HG03439 (cell line): ENCODE data around the gene SYNGR3.
"Not testable (repeated sequence)": the region's sequence is repeated elsewhere in the genome, so short reads cannot be mapped to it uniquely, and the experiment has no call there.

Experiments used
- ATAC-seq: cut with Tn5 transposase; IDR thresholded peaks from one replicate; pipeline ENCODE4 v1.9.1; 2021; ENCODE audit warnings: mild to moderate bottlenecking, moderate library complexity; ENCODE audit not compliant: unreplicated experiment

The SYNGR3 gene

DNA sequence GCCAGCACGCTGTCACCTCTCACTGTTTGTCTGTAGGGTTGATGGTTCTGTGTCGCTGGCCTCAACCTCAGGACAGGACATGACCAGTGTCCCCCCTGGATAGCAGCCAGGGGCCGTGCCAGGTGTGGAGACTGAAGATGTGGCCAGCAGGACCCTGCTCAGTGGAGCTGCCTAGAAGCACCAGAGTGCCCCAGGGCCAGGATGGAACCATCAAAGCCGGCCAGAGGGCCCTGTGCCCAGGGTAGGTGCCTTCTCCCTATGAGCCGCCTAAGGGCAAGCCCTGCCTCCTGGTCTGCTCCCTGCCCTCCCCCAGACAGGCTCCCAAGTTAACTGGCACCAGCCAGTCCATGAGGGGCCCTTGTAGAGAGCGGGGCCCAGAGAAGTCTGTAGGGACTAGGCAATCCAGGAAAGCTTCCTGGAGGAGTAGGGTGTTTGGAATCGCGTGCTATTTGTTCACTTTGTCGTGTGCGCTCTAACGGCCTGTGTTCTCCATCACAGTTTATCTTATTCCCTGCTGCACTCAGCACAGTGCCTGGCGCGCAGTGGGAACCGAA, 31.0 kb upstream of the SYNGR3 start:
- peak; percentile 2 for ATAC-seq

DNA sequence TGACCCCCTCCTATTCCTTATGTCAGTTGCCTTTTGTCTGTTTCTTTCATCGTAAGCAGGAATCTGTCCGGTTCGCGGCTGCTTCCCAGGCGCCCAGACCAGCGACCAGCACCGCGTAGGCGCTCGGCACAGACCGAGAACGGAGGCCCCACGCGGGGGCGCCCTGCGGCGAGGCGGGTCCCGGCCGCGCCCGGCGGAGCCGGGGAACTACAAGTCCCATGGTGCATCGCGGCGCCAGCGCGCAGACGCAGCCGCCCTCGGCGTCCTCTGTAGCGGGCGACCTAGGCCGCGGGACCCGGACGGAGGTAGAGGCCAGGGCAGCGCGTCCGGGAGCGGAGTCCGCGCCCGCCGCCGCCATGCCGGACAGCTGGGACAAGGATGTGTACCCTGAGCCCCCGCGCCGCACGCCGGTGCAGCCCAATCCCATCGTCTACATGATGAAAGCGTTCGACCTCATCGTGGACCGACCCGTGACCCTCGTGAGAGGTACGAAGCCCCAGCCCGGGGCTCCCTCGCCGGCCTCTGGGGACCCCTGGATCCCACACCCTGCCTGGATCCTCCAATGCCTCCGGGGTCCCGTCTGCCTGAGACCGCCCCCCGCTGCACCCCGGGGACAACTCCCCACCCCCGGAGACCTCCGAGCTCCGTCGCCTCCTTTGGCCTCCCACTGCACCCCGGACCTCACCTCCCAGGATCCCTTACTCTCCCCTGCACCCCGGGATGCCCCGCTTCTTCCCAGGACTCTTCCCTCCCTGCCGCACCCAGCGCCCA, 30.3 kb upstream of the SYNGR3 start, which contains the start of gene NDUFB10:
Gene NDUFB10, plus strand, starts transcription at position 270 of the 771 bp plus-strand sequence. Its CDS starts 87 bp downstream, at position 357.
- peak; percentile 54 for ATAC-seq

DNA sequence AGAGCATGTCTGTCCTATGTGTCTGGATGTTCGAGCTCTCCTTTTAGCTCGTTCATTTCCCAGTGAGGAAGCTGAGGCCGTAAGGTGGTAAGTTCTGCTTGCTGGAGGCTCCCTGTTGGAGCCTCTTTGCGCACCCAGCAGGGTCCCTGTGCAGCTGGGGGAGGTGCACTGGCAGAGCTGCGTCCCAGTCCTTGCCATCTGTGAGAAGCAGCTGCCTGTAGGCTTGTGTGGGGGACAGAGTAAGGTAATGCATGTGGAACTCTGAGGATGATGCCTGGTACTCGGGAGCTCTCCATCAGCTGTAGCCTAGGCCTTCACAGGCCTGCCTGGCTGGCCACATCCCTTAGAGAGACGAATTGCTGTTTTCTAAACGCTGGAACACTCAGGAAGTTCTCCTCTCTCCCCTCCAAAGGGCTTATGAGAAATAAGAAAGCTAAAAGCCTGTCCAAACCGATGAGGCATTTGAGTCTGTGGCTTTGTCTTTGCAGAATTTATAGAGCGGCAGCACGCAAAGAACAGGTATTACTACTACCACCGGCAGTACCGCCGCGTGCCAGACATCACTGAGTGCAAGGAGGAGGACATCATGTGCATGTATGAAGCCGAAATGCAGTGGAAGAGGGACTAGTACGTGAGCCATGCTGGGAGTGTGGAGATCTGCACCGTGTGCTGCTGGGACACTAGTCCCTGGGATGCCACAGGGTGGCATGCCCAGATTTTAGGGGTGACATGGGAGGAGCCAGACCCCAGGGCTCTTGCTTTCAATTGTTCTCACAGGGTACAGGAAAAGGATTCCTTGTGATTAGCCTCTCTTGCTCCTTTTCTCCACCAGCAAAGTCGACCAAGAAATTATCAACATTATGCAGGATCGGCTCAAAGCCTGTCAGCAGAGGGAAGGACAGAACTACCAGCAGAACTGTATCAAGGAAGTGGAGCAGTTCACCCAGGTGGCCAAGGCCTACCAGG, 28.8 kb upstream of the SYNGR3 start:
- no peak for ATAC-seq

DNA sequence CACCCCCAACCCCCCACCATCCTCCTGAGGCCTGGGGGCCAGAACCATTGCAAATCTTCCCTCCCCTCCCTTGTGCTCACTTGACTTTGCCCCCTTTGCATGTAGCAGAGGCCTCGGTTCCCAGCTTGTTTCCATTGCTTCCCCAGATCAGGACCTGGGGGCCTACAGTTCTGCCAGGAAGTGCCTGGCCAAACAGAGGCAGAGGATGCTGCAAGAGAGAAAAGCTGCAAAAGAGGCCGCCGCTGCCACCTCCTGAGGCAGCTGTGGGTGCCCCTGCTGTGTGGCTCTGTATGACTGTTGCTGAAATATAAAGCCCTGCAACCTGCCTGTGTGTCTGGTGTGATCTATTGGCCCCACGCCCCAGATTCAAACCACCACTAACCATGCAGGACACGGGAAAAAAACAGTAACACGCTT, 28.1 kb upstream of the SYNGR3 start:
- no peak for ATAC-seq

DNA sequence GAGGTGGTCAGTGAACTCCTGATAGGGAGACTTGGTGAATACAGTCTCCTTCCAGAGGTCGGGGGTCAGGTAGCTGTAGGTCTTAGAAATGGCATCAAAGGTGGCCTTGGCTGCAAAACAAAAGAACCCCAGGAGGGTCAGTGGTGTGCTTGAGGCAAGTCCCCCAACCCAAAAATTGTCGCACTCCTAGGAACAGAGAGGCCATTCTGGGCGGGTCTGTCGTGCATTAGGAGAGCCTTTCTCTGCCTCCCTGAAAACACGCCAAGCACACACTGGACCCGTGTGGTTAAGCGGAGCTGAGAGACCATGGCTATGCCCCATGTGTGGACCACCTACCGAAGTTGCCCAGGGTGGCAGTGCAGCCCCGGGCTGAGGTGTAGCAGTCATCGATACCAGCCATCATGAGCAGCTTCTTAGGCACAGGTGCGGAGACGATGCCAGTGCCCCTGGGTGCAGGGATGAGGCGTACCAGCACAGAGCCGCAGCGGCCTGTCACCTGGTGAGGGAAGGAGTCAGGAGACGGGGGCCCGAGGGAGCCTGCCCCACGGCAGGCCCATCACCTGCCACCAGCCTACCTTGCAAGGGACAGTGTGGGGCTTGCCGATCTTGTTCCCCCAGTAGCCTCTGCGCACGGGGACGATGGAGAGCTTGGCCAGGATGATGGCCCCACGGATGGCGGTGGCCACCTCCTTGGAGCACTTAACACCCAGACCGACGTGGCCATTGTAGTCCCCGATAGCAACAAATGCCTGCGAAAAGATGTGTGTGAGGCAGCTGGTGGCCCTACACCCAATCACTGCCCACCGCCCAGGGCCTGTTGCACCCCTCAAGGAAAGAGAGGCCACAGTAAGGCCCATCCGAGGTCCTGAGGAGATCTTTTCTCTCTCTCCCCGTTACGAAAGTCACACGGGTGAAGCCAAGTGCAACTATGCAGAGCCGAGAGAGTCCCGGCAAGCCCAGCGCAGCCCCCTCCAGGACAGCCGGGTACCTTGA, 27.3 kb upstream of the SYNGR3 start:
- not testable (repeated sequence) for ATAC-seq

DNA sequence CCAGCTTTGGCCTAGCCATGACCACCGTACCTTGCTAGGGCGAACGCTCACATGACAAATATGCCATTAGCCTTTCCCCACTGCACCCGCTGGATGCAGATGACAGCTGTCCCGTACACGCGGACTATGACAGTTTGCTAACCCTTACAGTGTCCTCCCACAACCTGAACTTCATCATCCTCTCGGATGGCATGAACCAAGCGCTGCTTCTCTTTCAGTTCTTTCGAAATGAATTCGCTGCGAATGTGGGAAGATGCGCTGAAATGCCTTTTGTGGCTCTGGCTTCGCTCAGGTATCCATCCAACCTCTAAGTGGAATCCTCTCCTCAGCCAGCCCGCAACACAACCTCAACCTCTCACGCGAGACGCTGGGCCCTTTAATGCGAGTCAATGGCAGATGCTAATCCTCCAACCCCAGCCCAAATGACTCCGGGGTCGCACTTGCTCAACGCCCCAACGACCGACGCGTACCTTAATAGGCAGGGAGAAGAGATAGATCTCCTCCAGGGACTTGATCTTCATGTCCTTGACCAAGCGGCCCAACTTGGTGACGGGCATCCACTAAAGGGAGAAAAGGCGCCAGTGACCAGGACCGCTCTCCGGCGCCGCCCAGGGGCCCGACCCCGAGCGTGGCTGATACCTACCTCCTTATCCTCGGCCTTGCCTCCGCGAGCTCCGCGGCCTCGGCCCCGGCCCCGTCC, 25.8 kb upstream of the SYNGR3 start:
- no peak for ATAC-seq

DNA sequence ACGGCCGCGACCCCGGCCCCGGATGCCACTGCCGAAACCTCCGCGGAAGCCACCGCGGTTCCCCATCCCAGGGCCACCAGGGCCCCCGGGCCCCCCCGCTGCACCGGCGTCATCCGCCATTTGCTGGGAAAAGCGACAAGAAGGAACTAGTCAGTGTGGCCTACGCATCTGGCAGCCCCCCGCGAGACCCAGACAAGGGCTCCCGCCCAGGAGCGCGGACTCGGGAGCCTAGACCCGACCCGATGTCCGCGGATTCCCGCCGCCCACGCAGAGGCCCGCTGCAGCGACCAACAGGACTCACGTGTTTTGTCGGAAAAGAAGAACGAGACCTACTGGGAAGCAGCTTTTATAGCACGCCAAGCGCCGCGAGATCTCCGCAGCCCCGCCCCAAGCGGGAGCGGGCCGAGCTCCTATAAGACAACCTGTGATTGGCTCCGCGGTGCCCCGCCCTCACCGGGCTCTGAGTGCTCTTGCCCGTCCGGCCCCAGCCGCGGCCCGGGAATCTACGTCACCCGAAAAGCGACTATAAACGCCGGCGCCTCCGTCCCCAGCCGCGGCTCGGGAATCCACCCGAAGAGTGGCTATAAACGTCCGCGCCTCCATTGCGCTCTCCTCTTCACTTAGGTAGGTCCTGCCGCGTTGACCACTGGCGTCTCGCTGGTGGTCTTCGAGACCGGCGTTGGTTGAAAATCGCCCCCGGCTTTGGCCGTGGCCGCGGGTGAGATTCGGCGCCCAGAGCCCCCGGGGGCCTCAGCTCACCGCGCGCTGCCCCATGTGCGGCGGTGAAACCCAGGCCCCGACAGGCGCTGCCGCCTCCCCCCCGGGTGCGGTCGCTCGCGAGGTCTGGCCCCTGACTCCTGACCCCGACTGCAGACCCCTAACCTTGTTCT, 25.0 kb upstream of the SYNGR3 start, which contains the start of gene RPS2:
Gene RPS2, minus strand, starts transcription at position 321 of the 890 bp plus-strand sequence. Its CDS starts 201 bp downstream, at position 120.
- ATAC-seq: peak; percentile 78

DNA sequence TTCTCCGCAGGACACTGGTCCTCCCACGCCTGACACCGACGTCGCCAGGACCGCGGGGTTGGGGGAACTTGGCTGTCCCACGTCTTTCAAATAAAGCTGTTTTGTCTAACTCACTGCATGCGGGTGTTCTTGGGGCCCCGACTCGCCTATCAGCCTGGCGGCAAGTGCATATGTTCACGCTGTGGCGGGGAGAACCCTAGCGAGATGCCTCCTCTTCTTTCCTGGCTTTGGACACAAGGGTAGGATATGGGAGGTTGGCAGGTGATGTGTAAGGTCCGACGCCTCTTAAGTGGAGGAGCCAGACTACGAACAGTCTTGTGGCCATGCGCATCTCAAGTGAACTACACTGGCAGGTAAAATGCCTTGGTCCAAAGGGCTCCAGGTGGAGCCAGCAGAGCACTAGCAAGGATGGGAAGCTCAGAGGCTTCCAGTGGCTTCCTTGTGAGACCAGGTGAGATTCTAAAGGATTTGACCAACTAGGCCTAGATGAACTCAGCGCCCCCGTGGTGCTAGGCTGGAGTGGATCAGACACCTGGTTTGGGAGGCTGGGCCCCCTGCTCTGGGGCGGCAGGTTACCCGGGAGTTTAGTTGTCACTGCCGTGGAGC, 24.3 kb upstream of the SYNGR3 start:
- ATAC-seq: no peak

DNA sequence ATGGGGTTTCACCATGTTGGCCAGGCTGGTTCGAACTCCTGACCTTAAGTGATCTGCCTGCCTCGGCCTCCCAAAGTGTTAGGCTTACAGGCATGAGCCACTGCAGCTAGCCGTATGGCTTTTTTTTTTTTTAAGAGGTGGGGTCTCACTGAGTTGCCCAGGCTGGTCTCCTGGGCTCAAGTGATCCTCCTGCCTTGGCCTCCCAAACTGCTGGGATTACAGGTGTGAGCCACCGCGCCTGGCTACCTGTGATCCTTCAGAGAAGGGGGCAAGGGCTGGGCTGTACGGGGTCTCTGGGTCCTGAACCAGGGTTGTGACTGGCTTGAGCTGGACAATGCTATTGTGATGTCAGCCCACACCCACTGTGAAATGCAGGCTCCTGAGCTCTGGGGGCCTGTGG, 23.3 kb upstream of the SYNGR3 start, which contains the start of gene RNF151:
Gene RNF151, plus strand, starts transcription at position 397 of the 400 bp plus-strand sequence. CDS start 26 bp downstream, outside the sequence.
- no peak for ATAC-seq

DNA sequence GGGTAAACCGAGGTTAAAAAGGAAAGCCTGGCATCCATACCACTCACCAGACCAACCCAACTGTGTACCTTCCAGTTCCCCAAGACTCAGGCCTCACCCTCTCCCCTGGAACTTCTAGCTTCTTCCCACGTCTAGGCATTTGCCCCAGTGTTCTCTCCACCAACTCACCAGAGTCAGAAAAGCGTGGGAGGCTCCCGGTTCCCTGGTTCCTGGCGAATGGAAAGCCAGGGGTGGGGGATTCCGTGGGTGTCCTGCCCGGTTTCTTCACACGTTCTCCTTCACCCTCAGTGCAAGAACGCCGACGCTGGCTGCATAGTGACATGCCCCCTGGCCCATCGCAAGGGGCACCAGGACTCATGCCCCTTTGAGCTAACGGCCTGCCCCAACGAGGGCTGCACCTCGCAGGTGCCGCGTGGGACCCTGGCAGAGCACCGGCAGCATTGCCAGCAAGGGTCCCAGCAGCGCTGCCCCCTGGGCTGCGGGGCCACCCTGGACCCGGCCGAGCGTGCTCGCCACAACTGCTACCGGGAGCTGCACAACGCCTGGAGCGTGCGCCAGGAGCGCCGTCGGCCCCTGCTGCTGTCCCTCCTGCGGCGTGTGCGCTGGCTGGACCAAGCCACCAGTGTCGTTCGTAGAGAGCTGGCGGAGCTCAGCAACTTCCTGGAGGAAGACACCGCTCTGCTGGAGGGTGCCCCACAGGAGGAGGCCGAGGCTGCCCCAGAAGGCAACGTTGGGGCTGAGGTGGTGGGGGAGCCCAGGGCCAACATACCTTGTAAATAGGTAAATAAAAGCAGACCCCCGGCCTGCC, 21.4 kb upstream of the SYNGR3 start:
- no peak for ATAC-seq

DNA sequence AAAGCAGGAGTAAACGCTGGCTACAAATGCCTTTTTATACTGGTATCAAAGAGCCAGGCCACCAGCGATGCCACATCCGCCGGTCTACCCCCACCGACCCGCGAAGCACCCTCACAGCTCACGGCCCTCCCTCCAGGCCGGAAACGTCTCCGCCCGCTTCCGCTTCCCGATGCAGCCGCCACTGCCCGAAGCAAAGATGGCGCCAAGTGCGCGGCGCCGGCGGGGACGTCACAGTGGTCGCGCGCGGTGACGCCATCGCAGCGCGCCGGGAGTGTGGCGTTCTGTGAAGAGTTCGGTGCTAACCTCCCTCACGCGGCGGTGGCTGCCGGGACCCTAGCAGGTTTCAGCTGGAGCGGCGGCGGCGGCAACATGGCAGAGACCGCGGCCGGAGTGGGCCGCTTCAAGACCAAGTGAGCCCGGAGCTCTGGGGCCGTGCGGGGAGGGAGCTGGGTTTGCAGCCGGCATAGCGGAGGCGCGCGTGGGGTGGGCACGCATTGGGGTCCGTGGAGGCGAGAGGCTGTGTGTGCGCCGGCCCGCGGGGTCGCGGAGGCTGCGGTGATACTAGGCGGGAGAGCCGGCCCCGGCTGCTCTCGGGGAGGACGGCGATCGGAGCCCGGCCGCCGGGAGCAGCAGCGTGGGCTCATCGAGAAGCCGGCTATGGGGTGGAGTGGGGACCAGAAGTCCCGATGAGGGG, 17.8 kb upstream of the SYNGR3 start, which contains the start of gene TBL3:
Gene TBL3, plus strand, starts transcription at position 258 of the 694 bp plus-strand sequence. Its CDS starts 112 bp downstream, at position 370.
- peak; percentile 66 for ATAC-seq

DNA sequence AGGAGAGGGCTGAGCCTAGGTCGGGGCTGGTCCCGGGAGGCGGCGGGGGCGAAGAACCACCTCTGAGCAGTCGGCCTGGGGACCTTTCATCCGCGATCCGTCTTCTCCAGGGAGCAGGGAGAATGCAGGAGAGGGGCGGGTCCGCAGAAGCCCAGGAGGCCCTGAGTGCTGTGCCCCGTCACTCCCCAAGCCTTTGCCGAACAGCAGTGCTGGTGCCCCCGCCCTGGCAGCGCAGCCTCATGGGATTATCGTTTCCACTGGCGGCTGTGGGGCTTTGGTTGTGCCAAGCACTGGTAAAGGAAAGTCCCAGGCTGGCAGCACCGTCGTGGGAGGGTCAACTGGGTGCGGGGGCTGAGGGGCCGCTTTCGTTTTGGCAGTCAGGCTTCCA, 17.3 kb upstream of the SYNGR3 start:
- ATAC-seq: no peak

DNA sequence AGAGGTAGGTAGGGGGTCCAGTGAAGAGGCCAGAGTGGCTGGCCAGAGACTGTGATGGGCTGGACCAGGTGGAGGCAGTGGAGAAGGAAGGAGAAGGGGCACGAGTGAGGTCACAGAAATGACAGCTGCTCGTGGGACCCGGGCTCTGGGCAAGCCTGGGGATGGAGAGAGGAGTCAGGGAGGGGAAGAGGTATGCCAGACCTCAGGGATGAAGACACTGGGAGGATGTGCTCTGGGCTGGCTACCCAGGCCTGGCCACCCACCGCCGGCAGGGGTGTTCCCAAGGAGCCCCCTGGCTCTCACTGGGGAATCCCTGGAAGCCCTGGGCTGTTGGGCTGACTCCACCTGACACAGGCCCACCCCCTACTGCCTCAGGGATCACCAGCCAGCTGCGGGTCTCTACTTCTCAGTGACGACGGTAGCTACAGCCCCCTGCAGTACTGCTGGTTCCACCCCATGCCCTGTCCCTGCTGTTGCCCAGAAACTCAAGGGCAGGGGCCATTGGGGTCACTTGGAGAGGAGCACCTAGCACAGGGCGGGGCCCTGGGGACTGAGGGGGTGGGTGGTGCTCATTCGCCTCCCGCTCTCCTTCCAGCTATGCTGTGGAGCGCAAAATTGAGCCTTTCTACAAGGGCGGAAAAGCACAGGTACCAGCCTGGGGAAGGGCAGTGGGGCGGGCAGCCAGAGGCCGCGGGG, 16.2 kb upstream of the SYNGR3 start:
- no peak for ATAC-seq

DNA sequence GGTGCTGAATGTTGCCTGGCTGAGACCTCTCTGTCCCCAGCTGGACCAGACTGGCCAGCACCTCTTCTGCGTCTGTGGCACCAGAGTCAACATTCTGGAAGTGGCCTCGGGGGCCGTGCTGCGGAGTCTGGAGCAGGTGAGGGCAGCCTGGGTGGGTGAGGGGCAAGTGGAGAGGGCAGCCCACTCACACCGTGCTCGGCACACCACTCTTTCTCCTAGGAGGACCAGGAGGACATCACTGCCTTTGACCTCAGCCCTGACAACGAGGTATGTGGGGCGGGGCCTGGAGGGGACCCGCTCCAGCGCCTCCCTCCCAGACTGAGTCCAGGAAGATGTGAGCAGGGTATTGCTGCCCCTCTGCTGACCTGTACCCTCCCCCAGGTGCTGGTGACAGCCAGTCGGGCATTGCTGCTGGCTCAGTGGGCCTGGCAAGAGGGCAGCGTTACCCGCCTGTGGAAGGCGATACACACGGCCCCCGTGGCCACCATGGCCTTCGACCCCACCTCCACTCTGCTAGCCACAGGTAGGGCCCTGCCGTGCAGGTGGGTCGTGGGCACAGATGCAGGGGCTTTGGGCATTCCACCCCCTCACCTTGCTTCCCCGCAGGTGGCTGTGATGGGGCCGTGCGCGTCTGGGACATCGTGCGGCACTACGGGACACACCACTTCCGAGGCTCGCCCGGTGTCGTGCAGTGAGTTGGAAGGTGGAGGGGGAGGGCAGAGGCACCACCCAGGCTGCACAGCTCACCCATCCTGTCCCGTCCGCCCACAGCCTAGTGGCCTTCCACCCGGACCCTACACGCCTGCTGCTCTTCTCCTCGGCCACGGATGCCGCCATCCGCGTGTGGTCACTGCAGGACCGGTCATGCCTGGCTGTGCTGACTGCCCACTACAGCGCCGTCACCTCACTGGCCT, 15.4 kb upstream of the SYNGR3 start:
- no peak for ATAC-seq
